GM19035 (cell line): ENCODE measurements around the gene ZNF197.
A peak's percentile ranks its signal among the peaks of the same experiment; 100 is the strongest.
"Not testable (repeated sequence)": the region's sequence is repeated elsewhere in the genome, so short reads cannot be mapped to it uniquely, and the experiment has no call there.

ENCODE experiments used
- ATAC-seq: cut with Tn5 transposase; IDR thresholded peaks from one replicate; pipeline ENCODE4 v1.9.1; 2021; ENCODE audit not compliant: unreplicated experiment

Gene ZNF197

GRCh38 chr3:44661189-44661588, 36.4 kb downstream of the ZNF197 start:
- ATAC-seq, result no peak

- ATAC-seq, result no peak
These were observed 40.3 kb downstream of the ZNF197 start for GRCh38 chr3:44665173-44665572.

- no peak for ATAC-seq
These were observed 41.5 kb downstream of the ZNF197 start for GRCh38 chr3:44666346-44666745.

- no peak for ATAC-seq
These were observed 44.9 kb downstream of the ZNF197 start for GRCh38 chr3:44669760-44670159.

GRCh38 chr3:44673466-44673865, 48.6 kb downstream of the ZNF197 start:
- not testable (repeated sequence) for ATAC-seq

- ATAC-seq, result no peak
These were observed 49.4 kb downstream of the ZNF197 start for GRCh38 chr3:44674211-44674610.

- no peak for ATAC-seq
These were observed 53.8 kb downstream of the ZNF197 start for GRCh38 chr3:44678480-44679116.

- ATAC-seq, result no peak
These were observed 56.2 kb downstream of the ZNF197 start for GRCh38 chr3:44680921-44681455.

- no peak for ATAC-seq
These were observed 57.5 kb downstream of the ZNF197 start for GRCh38 chr3:44682182-44682896.

- peak; percentile 89 for ATAC-seq
These were observed 60.4 kb downstream of the ZNF197 start for GRCh38 chr3:44685128-44685800.

GRCh38 chr3:44687898-44688297, 63.1 kb downstream of the ZNF197 start:
- ATAC-seq, result no peak
